Adrenal gland (tissue), 5 donors: Measurements from ENCODE around the gene CHTOP.

Source experiments
- CTCF ChIP-seq, 6 experiments: fragments of 450-650 bp in 4 of 6; fragments of 200-600 bp in 2 of 6; sonication (generic) in 1 of 6; IDR thresholded peaks; 1 replicate in 5 of 6; 2 replicates in 1 of 6; pipeline versions ENCODE4 v1.5.1 to v1.8.0; 2016 to 2021; ENCODE audit warnings: antibody characterized with exemption in 6 of 6, mild to moderate bottlenecking in 2 of 6, moderate library complexity in 1 of 6
- POLR2A ChIP-seq, 2 donors: fragments of 450-650 bp; IDR thresholded peaks; one replicate each; pipeline ENCODE4 v1.6.1; 2017; ENCODE audit warnings: antibody characterized with exemption in 2 of 2, mild to moderate bottlenecking in 2 of 2, moderate library complexity in 1 of 2
- donor health status: DM: no; HTN: no; CAD: no.

GRCh38 chr1:153602749-153603148 lies 31.1 kb upstream of the CHTOP start:
- TF ChIP-seq POLR2A (IDR thresholded peaks at IDR 0.05): no peak
- no peak for TF ChIP-seq CTCF (IDR thresholded peaks at IDR 0.05)
